ENCODE results near the gene NSUN5.
"Not testable (repeated sequence)": the region's sequence is repeated elsewhere in the genome, so short reads cannot be mapped to it uniquely, and the experiment has no call there.

The NSUN5 gene

DNA sequence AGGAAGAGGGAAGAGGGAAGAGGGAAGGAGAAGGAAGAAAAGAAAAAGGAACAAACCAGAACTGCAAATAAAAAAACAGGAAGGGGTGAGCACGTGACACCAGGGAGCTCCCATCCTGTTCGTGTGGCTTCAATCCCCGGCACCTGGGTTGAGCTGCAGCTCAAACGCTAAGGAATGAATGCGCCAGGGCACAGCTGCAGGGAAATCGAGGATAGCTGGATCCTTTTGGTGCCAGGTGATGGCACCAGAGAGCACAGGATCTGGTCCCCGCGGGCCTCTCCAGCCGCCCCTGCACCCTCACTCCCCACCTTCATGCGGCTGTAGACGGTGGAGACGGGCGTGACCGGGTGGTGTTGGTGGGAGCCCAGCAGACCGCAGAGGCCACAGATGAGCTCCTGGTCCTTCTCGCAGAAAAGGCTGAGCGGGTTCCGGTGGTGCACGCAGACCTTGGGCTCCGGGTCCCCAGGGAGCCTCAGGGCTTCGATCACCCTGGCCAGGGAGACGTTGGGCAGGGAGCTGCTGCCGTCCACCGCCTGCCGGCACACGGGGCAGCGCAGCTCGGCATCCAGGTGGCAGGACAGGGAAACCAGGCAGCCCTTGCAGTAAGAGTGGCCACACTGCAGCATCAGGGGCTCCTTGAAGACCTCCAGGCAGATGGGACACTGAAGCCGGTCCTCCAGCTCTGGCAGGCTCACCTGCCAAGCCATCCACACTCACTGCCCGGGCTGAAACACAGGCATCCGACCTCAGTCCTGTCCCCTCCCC, 15.6 kb upstream of the NSUN5 start:
- Mint-ChIP-seq H3K4me3 (peak overlapping the region in 1 of 3 experiments; percentile 42), H3K27me3 (ENCODE audit: low read depth) (peaks cover 16% of the 10 kb centered on the region)
- not testable (repeated sequence) for H3K4me1 Mint-ChIP-seq; H3K27ac Mint-ChIP-seq; H3K9me3 Mint-ChIP-seq; H3K36me3 Mint-ChIP-seq (ENCODE audit: low read depth)
- TF ChIP-seq, protein P1, sequence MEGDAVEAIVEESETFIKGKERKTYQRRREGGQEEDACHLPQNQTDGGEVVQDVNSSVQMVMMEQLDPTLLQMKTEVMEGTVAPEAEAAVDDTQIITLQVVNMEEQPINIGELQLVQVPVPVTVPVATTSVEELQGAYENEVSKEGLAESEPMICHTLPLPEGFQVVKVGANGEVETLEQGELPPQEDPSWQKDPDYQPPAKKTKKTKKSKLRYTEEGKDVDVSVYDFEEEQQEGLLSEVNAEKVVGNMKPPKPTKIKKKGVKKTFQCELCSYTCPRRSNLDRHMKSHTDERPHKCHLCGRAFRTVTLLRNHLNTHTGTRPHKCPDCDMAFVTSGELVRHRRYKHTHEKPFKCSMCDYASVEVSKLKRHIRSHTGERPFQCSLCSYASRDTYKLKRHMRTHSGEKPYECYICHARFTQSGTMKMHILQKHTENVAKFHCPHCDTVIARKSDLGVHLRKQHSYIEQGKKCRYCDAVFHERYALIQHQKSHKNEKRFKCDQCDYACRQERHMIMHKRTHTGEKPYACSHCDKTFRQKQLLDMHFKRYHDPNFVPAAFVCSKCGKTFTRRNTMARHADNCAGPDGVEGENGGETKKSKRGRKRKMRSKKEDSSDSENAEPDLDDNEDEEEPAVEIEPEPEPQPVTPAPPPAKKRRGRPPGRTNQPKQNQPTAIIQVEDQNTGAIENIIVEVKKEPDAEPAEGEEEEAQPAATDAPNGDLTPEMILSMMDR (IDR thresholded peaks at IDR 0.05; ENCODE audit: unreplicated experiment in 3 of 3) = peak; percentile 44 to 55 (median 55)

DNA sequence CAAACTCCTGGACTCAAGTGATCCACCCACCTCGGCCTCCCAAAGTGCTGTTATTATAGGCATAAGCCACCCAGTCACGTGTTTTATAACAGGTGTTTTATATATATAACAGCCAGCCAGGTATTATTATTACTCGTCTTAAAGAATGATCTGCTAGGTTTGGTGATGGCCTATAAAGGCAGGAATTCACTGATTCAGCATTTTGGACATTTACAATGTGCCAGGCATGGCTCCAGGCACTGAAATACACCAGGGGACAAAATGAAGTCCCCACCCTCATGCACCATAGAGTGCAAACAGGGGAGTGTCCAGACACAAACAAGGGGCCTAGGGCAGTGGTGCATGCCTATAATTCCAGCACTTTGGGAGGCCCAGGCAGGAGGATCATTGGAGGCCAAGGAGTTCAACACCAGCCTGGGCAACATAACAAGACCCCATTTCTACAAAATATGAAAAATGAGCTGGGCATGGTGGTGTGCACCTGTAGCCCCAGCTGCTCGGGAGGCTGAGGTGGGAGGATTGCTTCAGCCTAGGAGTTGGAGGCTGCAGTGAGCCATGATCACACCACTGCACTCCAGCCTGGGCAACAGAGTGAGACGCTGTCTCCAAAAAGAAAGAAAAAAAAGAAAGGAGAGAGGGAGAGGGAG, 14.9 kb upstream of the NSUN5 start:
- not testable (repeated sequence) for H3K36me3 Mint-ChIP-seq (ENCODE audit: low read depth); H3K4me1 Mint-ChIP-seq; H3K9me3 Mint-ChIP-seq; H3K27ac Mint-ChIP-seq
- Mint-ChIP-seq H3K27me3 (ENCODE audit: low read depth) (peaks cover 11% of the 10 kb centered on the region), H3K4me3 (peak overlapping the region in 1 of 3 experiments; percentile 42)

GRCh38 chr7:73320009-73320408, 11.4 kb upstream of the NSUN5 start:
- not testable (repeated sequence) for H3K27ac Mint-ChIP-seq
- H3K27me3 Mint-ChIP-seq (ENCODE audit: low read depth) = peaks cover 11% of the 10 kb centered on the region

DNA sequence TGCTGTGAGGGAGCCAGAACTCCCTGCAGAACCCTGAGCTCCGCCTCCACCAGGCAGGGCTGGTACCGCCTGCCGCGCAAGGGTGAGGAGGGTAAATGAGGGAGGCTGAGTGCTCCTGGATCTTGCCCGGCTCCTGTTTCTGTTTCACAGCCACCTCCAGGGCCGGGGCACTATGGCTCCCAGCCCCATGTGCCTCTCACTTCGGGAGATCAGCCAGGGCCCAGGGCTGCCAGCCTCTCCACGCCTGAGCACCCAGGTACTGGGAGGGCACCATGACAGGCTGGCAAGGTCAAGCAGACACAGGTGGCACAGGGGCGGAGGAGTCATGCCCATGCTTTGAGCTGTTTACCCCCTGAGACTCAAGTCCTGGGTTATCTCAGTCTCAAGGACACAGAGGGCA, 10.9 kb upstream of the NSUN5 start:
- not testable (repeated sequence) for H3K4me3 Mint-ChIP-seq; H3K9me3 Mint-ChIP-seq; H3K36me3 Mint-ChIP-seq (ENCODE audit: low read depth); H3K4me1 Mint-ChIP-seq; H3K27ac Mint-ChIP-seq
- peaks cover 11% of the 10 kb centered on the region for H3K27me3 Mint-ChIP-seq (ENCODE audit: low read depth)

More at GRCh38 chr7:73320009-73320408, 11.4 kb upstream of the NSUN5 start:
- not testable (repeated sequence) for H3K36me3 Mint-ChIP-seq (ENCODE audit: low read depth); H3K9me3 Mint-ChIP-seq; H3K4me3 Mint-ChIP-seq; H3K4me1 Mint-ChIP-seq

DNA sequence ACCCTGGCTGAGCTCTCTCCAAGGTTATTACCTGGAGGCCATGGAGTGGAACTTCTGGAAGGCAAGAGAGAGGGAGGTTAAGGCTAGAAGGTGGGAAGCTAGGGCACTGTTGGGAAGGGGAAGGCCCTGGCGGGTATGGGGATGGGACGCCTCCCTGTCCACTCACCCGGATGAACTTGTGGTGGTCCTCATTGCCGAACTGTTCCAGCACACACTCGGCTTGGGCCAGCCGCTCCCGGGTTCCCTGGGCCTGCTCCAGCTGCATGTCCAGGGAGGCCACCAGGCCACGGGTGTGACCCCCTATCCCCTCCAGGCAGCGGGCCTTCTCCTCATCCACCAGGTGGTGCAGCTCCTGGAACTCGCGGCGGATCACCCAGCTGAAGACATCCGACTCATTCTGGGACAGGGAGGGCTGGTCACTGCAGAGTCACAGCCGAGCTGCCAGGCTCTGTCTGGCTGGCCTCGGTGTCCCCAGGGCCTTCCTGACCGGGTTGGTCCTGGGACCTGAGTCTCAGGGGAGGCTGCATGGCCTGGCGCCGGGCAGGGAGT, 10.1 kb upstream of the NSUN5 start:
- H3K36me3 Mint-ChIP-seq (ENCODE audit: low read depth); H3K27ac Mint-ChIP-seq; H3K4me3 Mint-ChIP-seq; H3K9me3 Mint-ChIP-seq; H3K4me1 Mint-ChIP-seq: not testable (repeated sequence)
- H3K27me3 Mint-ChIP-seq (ENCODE audit: low read depth) = peaks cover 11% of the 10 kb centered on the region

- Mint-ChIP-seq H3K27ac (no peak overlapping the region), H3K36me3 (ENCODE audit: low read depth) (no peaks in the 10 kb centered on the region), H3K27me3 (ENCODE audit: low read depth) (peaks cover 2% of the 10 kb centered on the region), H3K9me3 (no peaks in the 10 kb centered on the region), H3K4me1 (no peaks in the 10 kb centered on the region), H3K4me3 (no peak overlapping the region)
- TF ChIP-seq, protein P1 (IDR thresholded peaks at IDR 0.05; ENCODE audit: unreplicated experiment in 3 of 3) = no peak
Observed at GRCh38 chr7:73316521-73316920, 7.9 kb upstream of the NSUN5 start.

- Mint-ChIP-seq H3K36me3 (ENCODE audit: low read depth) (no peaks in the 10 kb centered on the region), H3K4me3 (no peak overlapping the region)
- TF ChIP-seq, protein P1 (IDR thresholded peaks at IDR 0.05; ENCODE audit: unreplicated experiment in 3 of 3) = no peak
Observed at GRCh38 chr7:73314271-73314670, 5.6 kb upstream of the NSUN5 start.

GRCh38 chr7:73313521-73313906, 4.9 kb upstream of the NSUN5 start:
- no peaks in the 10 kb centered on the region for H3K4me1 Mint-ChIP-seq
- H3K4me3 Mint-ChIP-seq = no peak overlapping the region
- H3K27me3 Mint-ChIP-seq (ENCODE audit: low read depth) = no peaks in the 10 kb centered on the region
- H3K27ac Mint-ChIP-seq = no peak overlapping the region
- no peaks in the 10 kb centered on the region for H3K36me3 Mint-ChIP-seq (ENCODE audit: low read depth)
- TF ChIP-seq, protein P1 (IDR thresholded peaks at IDR 0.05; ENCODE audit: unreplicated experiment in 3 of 3) = no peak
- no peaks in the 10 kb centered on the region for H3K9me3 Mint-ChIP-seq

More at GRCh38 chr7:73314271-73314670, 5.6 kb upstream of the NSUN5 start:
- Mint-ChIP-seq H3K4me1 (no peaks in the 10 kb centered on the region), H3K27me3 (ENCODE audit: low read depth) (no peaks in the 10 kb centered on the region), H3K9me3 (no peaks in the 10 kb centered on the region), H3K27ac (no peak overlapping the region)
